Neural progenitor cell (in vitro differentiated cells): ENCODE data around the gene NOS1AP. TPM values are rescaled to one million over a fixed set of nuclear protein-coding genes. Genes with fewer than 3 reads are reported as not detected.
A peak's percentile ranks its signal among the peaks of the same experiment; 100 is the strongest.

Source experiments
- DNase-seq: peaks from one replicate; pipeline ENCODE4 v3.0.0-alpha.2; 2016; ENCODE audit warnings: low spot score
- H2AFZ ChIP-seq: fragments of 200-600 bp; sonication (generic); replicated peaks from 2 replicates; pipeline ENCODE4 v1.6.1; 2016; ENCODE audit warnings: antibody characterized with exemption
- H3F3A ChIP-seq: fragments of 200-600 bp; sonication (generic); 2 replicates; pipeline ENCODE4 v1.6.1; 2016; ENCODE audit warnings: antibody characterized with exemption, low read depth
- H3K27ac ChIP-seq: fragments of 200-600 bp; sonication (generic); 2 replicates; pipeline ENCODE4 v1.5.1; 2016; ENCODE audit warnings: mild to moderate bottlenecking
- H3K27me3 ChIP-seq: fragments of 200-600 bp; sonication (generic); 2 replicates; pipeline ENCODE4 v1.6.1; 2016; ENCODE audit warnings: mild to moderate bottlenecking, moderate library complexity
- H3K36me3 ChIP-seq: fragments of 200-600 bp; sonication (generic); 2 replicates; pipeline ENCODE4 v1.5.1; 2016
- H3K4me1 ChIP-seq: fragments of 200-600 bp; sonication (generic); 2 replicates; pipeline ENCODE4 v1.6.1; 2016; ENCODE audit warnings: mixed run types
- H3K4me2 ChIP-seq: fragments of 200-600 bp; sonication (generic); 2 replicates; pipeline ENCODE4 v1.6.1; 2016
- H3K4me3 ChIP-seq: fragments of 200-600 bp; sonication (generic); 2 replicates; pipeline ENCODE4 v1.5.1; 2016
- H3K79me2 ChIP-seq: fragments of 200-600 bp; sonication (generic); 2 replicates; pipeline ENCODE4 v1.6.1; 2016; ENCODE audit warnings: low read depth
- H3K9ac ChIP-seq: fragments of 200-600 bp; sonication (generic); 2 replicates; pipeline ENCODE4 v1.6.1; 2016
- H3K9me3 ChIP-seq: fragments of 200-600 bp; sonication (generic); 2 replicates; pipeline ENCODE4 v1.5.1; 2016; ENCODE audit warnings: low read depth
- H4K20me1 ChIP-seq: fragments of 200-600 bp; sonication (generic); 2 replicates; pipeline ENCODE4 v1.6.1; 2016; ENCODE audit warnings: low read depth
- H3K27ac Mint-ChIP-seq: 3 replicates; pipeline ENCODE4 v1.8.0; 2021; ENCODE audit warnings: mixed read lengths
- H3K27me3 Mint-ChIP-seq: 2 replicates; pipeline ENCODE4 v1.8.0; 2022; ENCODE audit warnings: low read depth, mild to moderate bottlenecking, inconsistent platforms, moderate library complexity, mixed read lengths; ENCODE audit not compliant: insufficient read depth
- H3K36me3 Mint-ChIP-seq: 3 replicates; pipeline ENCODE4 v1.8.0; 2021; ENCODE audit warnings: mixed read lengths
- H3K4me1 Mint-ChIP-seq: 3 replicates; pipeline ENCODE4 v1.8.0; 2021; ENCODE audit warnings: mixed read lengths
- H3K4me3 Mint-ChIP-seq: 3 replicates; pipeline ENCODE4 v1.8.0; 2021; ENCODE audit warnings: mild to moderate bottlenecking, moderate library complexity, mixed read lengths
- H3K9me3 Mint-ChIP-seq: 3 replicates; pipeline ENCODE4 v1.8.0; 2020; ENCODE audit warnings: mixed read lengths
- CTCF ChIP-seq: fragments of 200-600 bp; sonication (generic); IDR thresholded peaks from 2 replicates; pipeline ENCODE4 v1.5.1; 2017; ENCODE audit warnings: antibody characterized with exemption, mild to moderate bottlenecking
- EZH2 ChIP-seq: fragments of 200-600 bp; sonication (generic); IDR thresholded peaks from 2 replicates; pipeline ENCODE4 v1.6.1; 2017; ENCODE audit warnings: antibody characterized with exemption, mild to moderate bottlenecking, moderate library complexity
- EZH2phosphoT487 ChIP-seq: fragments of 200-600 bp; sonication (generic); IDR thresholded peaks from 2 replicates; pipeline ENCODE4 v1.6.1; 2017; ENCODE audit warnings: antibody characterized with exemption
- total RNA-seq: library from RNA; depleted of rRNA; stranded (reverse); fragments of >200 nt; gene quantifications from 2 replicates; pipeline ENCODE4 v1.2.3, GENCODE V29; 2015; ENCODE audit warnings: low replicate concordance

NOS1AP gene
- total RNA-seq, 1 donor from 2014 or later = 2.4 TPM

GRCh38 chr1:162192306-162192678, 122.8 kb downstream of the NOS1AP start:
- H3K36me3 Mint-ChIP-seq = peaks cover 4% of the 10 kb centered on the region
- Histone ChIP-seq H3K4me2 (no peak overlapping the region), H3F3A (peaks cover 14% of the 10 kb centered on the region), H3K36me3 (no peaks in the 10 kb centered on the region), H3K9me3 (no peaks in the 10 kb centered on the region), H3K9ac (no peak overlapping the region), H3K4me1 (peaks cover 28% of the 10 kb centered on the region), H4K20me1 (peaks cover 24% of the 10 kb centered on the region), H3K27ac (no peak overlapping the region), H3K79me2 (peaks cover 45% of the 10 kb centered on the region), H3K27me3 (no peaks in the 10 kb centered on the region), H3K4me3 (no peak overlapping the region), H2AFZ (no peak overlapping the region)
- H3K4me1 Mint-ChIP-seq = peaks cover 22% of the 10 kb centered on the region
- no peaks in the 10 kb centered on the region for H3K27me3 Mint-ChIP-seq
- H3K9me3 Mint-ChIP-seq = no peaks in the 10 kb centered on the region
- no peak for DNase-seq
- H3K4me3 Mint-ChIP-seq = no peak overlapping the region
- H3K27ac Mint-ChIP-seq = peak overlapping the region; percentile 29
- TF ChIP-seq EZH2 (no peak), CTCF (no peak), EZH2phosphoT487 (no peak)

- Histone ChIP-seq H3K36me3 (no peaks in the 10 kb centered on the region), H3K4me3 (no peak overlapping the region), H3K27me3 (no peaks in the 10 kb centered on the region), H3K4me1 (peaks cover 32% of the 10 kb centered on the region), H3K9me3 (no peaks in the 10 kb centered on the region), H3K27ac (no peak overlapping the region), H2AFZ (no peak overlapping the region), H3K9ac (peak overlapping the region; percentile 14), H3K79me2 (peaks cover 48% of the 10 kb centered on the region), H3K4me2 (peak overlapping the region; percentile 46), H4K20me1 (peaks cover 24% of the 10 kb centered on the region), H3F3A (peaks cover 14% of the 10 kb centered on the region)
- Mint-ChIP-seq H3K9me3 (no peaks in the 10 kb centered on the region), H3K27ac (no peak overlapping the region), H3K4me1 (peaks cover 26% of the 10 kb centered on the region), H3K36me3 (peaks cover under 1% of the 10 kb centered on the region), H3K27me3 (no peaks in the 10 kb centered on the region), H3K4me3 (no peak overlapping the region)
- DNase-seq = no peak
- no peak for TF ChIP-seq CTCF
- no peak for TF ChIP-seq EZH2phosphoT487
- no peak for TF ChIP-seq EZH2
Observed at GRCh38 chr1:162192763-162193162, 123.3 kb downstream of the NOS1AP start.

GRCh38 chr1:162193221-162193620, 123.7 kb downstream of the NOS1AP start:
- peaks cover 31% of the 10 kb centered on the region for H3K4me1 Mint-ChIP-seq
- no peak overlapping the region for H3K4me3 ChIP-seq

More at GRCh38 chr1:162193221-162193620, 123.7 kb downstream of the NOS1AP start:
- H3K9me3 ChIP-seq = no peaks in the 10 kb centered on the region
- H3K27ac Mint-ChIP-seq = no peak overlapping the region
- TF ChIP-seq EZH2 (no peak), CTCF (no peak), EZH2phosphoT487 (no peak)
- H3K27me3 Mint-ChIP-seq = no peaks in the 10 kb centered on the region
- H3K27me3 ChIP-seq = no peaks in the 10 kb centered on the region
- H3F3A ChIP-seq = peaks cover 14% of the 10 kb centered on the region
- H2AFZ ChIP-seq = no peak overlapping the region
- peak overlapping the region; percentile 39 for H3K27ac ChIP-seq
- H4K20me1 ChIP-seq = peaks cover 24% of the 10 kb centered on the region
- H3K36me3 ChIP-seq = no peaks in the 10 kb centered on the region
- no peak overlapping the region for H3K4me3 Mint-ChIP-seq
- H3K9ac ChIP-seq = peak overlapping the region; percentile 14
- no peaks in the 10 kb centered on the region for H3K36me3 Mint-ChIP-seq
- H3K4me1 ChIP-seq = peaks cover 37% of the 10 kb centered on the region
- no peak for DNase-seq
- no peaks in the 10 kb centered on the region for H3K9me3 Mint-ChIP-seq
- peak overlapping the region; percentile 46 for H3K4me2 ChIP-seq
- H3K79me2 ChIP-seq = peaks cover 51% of the 10 kb centered on the region
